HEK293 (cell line): ENCODE data around the gene ZDHHC13.

Experiments
- REST ChIP-seq: fragments of 450-650 bp; formaldehyde crosslinking; IDR thresholded peaks from 2 replicates; pipeline ENCODE4 v1.5.1; 2016; ENCODE audit warnings: missing biosample characterization, missing genetic modification characterization
- ZSCAN18 ChIP-seq: fragments of 450-650 bp; formaldehyde crosslinking; IDR thresholded peaks from 2 replicates; pipeline ENCODE4 v1.5.1; 2016; ENCODE audit warnings: missing biosample characterization, missing genetic modification characterization

GRCh38 chr11:19196432-19196831 is 79.5 kb downstream of the ZDHHC13 start:
- TF ChIP-seq REST (tag by site-specific recombination) = no peak
- no peak for TF ChIP-seq ZSCAN18 (tag by site-specific recombination)
